A172 (cell line): ENCODE measurements around the gene MYO1C. TPM values are rescaled to one million over a fixed set of nuclear protein-coding genes. Genes with fewer than 3 reads are reported as not detected.
"Not testable (repeated sequence)": the region's sequence is repeated elsewhere in the genome, so short reads cannot be mapped to it uniquely, and the experiment has no call there.

Source experiments
- DNase-seq: peaks from one replicate; pipeline ENCODE4 v3.0.0-alpha.2; 2015; ENCODE audit warnings: low spot score
- total RNA-seq: library from RNA; depleted of rRNA; stranded (reverse); fragments of >200 nt; shearing (Covaris generic); gene quantifications from 2 replicates; pipeline ENCODE4 v1.2.3, GENCODE V29; 2014; rRNA removed

Gene MYO1C
- total RNA-seq, 1 experiment from 2014 or later, result 148 TPM

GRCh38 chr17:1423456-1424135 is 68.9 kb downstream of the MYO1C start:
- DNase-seq, result peak; percentile 33

GRCh38 chr17:1422885-1423284 is 69.6 kb downstream of the MYO1C start:
- DNase-seq, result peak; percentile 95

GRCh38 chr17:1421470-1421869 is 71.0 kb downstream of the MYO1C start:
- no peak for DNase-seq

- DNase-seq, result no peak
Measured at GRCh38 chr17:1420981-1421380, 71.5 kb downstream of the MYO1C start.

GRCh38 chr17:1420163-1420562 is 72.3 kb downstream of the MYO1C start:
- no peak for DNase-seq

- not testable (repeated sequence) for DNase-seq
Measured at GRCh38 chr17:1418476-1418875, 74.0 kb downstream of the MYO1C start.

GRCh38 chr17:1416414-1416813 is 76.1 kb downstream of the MYO1C start:
- DNase-seq, result no peak

GRCh38 chr17:1414634-1415033 is 77.9 kb downstream of the MYO1C start:
- DNase-seq, result no peak

Other genes starting within 250 kb of the MYO1C start
- not detected in 2 replicates for gene BHLHA9, start 222.2 kb downstream of the MYO1C start, total RNA-seq
- gene TRARG1, start 213.0 kb downstream of the MYO1C start, total RNA-seq, result not detected in 2 replicates
- gene YWHAE, start 92.5 kb downstream of the MYO1C start, total RNA-seq, result 705 and 754 TPM in 2 replicates
- 84.2 and 89.2 TPM in 2 replicates for gene CRK, start 36.5 kb downstream of the MYO1C start, total RNA-seq
- gene INPP5K, start 23.9 kb upstream of the MYO1C start, total RNA-seq, result 36.1 and 40.8 TPM in 2 replicates
- gene PITPNA, start 70.1 kb upstream of the MYO1C start, total RNA-seq, result 31.6 and 45.9 TPM in 2 replicates
- gene SLC43A2, start 136.1 kb upstream of the MYO1C start, total RNA-seq, result 6.5 and 8.0 TPM in 2 replicates
- 1.0 and 1.1 TPM in 2 replicates for gene SCARF1, start 153.0 kb upstream of the MYO1C start, total RNA-seq
- gene RILP, start 157.2 kb upstream of the MYO1C start, total RNA-seq, result 5.6 and 20.3 TPM in 2 replicates
- gene PRPF8, start 192.2 kb upstream of the MYO1C start, total RNA-seq, result 77.9 and 90.5 TPM in 2 replicates
- gene TLCD2, start 217.7 kb upstream of the MYO1C start, total RNA-seq, result 0.45 and 0.50 TPM in 2 replicates
- 22.2 and 25.5 TPM in 2 replicates for gene WDR81, start 232.0 kb upstream of the MYO1C start, total RNA-seq